Karpas-422 (cell line): ENCODE measurements around the gene HYAL2. TPM values are rescaled to one million over a fixed set of nuclear protein-coding genes. Genes with fewer than 3 reads are reported as not detected.
A peak's percentile ranks its signal among the peaks of the same experiment; 100 is the strongest.

Source experiments
- DNase-seq: peaks from one replicate; pipeline ENCODE4 v3.0.0-alpha.2; 2015
- H2AFZ ChIP-seq: fragments of 200-600 bp; sonication (generic); 2 replicates; pipeline ENCODE4 v1.6.1; 2014; ENCODE audit warnings: antibody characterized with exemption, low read length, mixed read lengths
- H3K27ac ChIP-seq: fragments of 200-600 bp; sonication (generic); 2 replicates; pipeline ENCODE4 v1.5.1; 2014; ENCODE audit warnings: mild to moderate bottlenecking, low read length, moderate library complexity
- H3K27me3 ChIP-seq: fragments of 200-600 bp; sonication (generic); 2 replicates; pipeline ENCODE4 v1.6.1; 2014; ENCODE audit warnings: low read length, mixed read lengths
- H3K36me3 ChIP-seq: fragments of 200-600 bp; sonication (generic); 2 replicates; pipeline ENCODE4 v1.6.1; 2014; ENCODE audit warnings: low read length, mixed read lengths; ENCODE audit not compliant: insufficient read depth
- H3K4me1 ChIP-seq: fragments of 200-600 bp; sonication (generic); 2 replicates; pipeline ENCODE4 v1.6.1; 2014; ENCODE audit warnings: mild to moderate bottlenecking, low read length, mixed read lengths
- H3K4me2 ChIP-seq: fragments of 200-600 bp; sonication (generic); 2 replicates; pipeline ENCODE4 v1.6.1; 2014; ENCODE audit warnings: low read length, low read depth, mild to moderate bottlenecking; ENCODE audit not compliant: poor library complexity, severe bottlenecking
- H3K4me3 ChIP-seq: fragments of 200-600 bp; sonication (generic); 2 replicates; pipeline ENCODE4 v1.5.1; 2014; ENCODE audit warnings: mild to moderate bottlenecking, antibody characterized with exemption, low read length, mixed read lengths
- H3K79me2 ChIP-seq: fragments of 200-600 bp; sonication (generic); 2 replicates; pipeline ENCODE4 v1.6.1; 2014; ENCODE audit warnings: mild to moderate bottlenecking, low read length, mixed read lengths
- H3K9ac ChIP-seq: fragments of 200-600 bp; sonication (generic); 2 replicates; pipeline ENCODE4 v1.6.0; 2014; ENCODE audit warnings: low read length
- H3K9me2 ChIP-seq: fragments of 200-600 bp; sonication (generic), shearing (Covaris generic); replicated peaks from 2 replicates; pipeline ENCODE4 v1.6.0; 2014; ENCODE audit warnings: mild to moderate bottlenecking, low read length, moderate library complexity; ENCODE audit not compliant: insufficient read depth
- H3K9me3 ChIP-seq: fragments of 300-700, 200-600 bp; sonication (generic); 2 replicates; pipeline ENCODE4 v1.6.1; 2014; ENCODE audit warnings: low read length, mixed read lengths
- H4K20me1 ChIP-seq: fragments of 200-600 bp; sonication (generic); 2 replicates; pipeline ENCODE4 v1.6.1; 2014; ENCODE audit warnings: mild to moderate bottlenecking, antibody characterized with exemption, low read length, low read depth; ENCODE audit not compliant: insufficient read depth
- total RNA-seq: library from RNA; depleted of rRNA; stranded (reverse); fragments of >200 nt; shearing (Covaris generic); gene quantifications from 2 replicates; pipeline ENCODE4 v1.2.3, GENCODE V29; 2014; ENCODE audit warnings: low replicate concordance; rRNA removed

Gene HYAL2, protein sequence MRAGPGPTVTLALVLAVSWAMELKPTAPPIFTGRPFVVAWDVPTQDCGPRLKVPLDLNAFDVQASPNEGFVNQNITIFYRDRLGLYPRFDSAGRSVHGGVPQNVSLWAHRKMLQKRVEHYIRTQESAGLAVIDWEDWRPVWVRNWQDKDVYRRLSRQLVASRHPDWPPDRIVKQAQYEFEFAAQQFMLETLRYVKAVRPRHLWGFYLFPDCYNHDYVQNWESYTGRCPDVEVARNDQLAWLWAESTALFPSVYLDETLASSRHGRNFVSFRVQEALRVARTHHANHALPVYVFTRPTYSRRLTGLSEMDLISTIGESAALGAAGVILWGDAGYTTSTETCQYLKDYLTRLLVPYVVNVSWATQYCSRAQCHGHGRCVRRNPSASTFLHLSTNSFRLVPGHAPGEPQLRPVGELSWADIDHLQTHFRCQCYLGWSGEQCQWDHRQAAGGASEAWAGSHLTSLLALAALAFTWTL
- total RNA-seq, result 12.8 and 22.5 TPM in 2 replicates

DNA sequence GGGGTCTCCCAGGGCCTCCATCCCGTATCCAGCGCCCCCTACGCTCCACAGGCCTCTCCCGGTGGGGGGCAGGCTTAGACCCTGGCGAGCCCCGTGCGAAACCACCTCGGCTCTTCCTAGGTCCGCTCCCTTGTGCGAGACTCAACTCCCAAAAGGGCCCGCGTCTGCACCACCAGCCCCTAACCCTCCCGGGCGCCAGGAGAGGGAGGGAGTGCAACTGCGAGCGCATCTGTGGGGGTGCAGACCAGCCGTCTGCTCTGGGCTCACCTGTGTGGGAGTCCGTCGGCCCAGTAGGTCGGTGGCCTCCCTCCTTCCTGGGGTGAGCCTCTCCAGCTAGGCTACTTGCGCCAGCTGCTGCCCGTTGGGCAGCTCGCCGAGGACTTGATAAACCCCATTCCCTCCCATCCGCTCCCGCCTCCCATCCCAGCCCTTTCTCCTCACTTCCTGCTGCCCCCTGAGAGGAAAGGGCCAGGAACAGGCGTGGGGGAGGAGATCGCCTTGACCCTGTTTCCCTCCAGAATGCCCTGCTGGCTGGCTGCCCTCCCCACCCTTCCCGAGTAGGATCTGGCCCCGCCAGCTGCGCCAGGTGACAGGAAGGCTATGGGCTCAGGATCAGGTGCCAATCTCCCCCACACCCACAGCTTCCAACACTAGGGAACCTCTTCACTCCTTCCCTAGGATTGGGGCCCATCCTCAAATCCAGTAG is at the start of gene HYAL2:
Gene HYAL2, minus strand, starts transcription at position 360 of the 706 bp plus-strand sequence. CDS start 2,256 bp downstream, outside the sequence.
- Histone ChIP-seq H3K9ac (peak within 1 kb of the TSS; percentile 91), H3K79me2 (peaks cover 37% of the 10 kb centered on the region), H2AFZ (peak within 1 kb of the TSS; percentile 59; the same call in 1 of the 2 replicates), H3K36me3 (peaks cover 9% of the 10 kb centered on the region; the same call in 1 of the 2 replicates), H3K4me2 (peak within 1 kb of the TSS; percentile 92), H3K9me2 (no peaks in the 10 kb centered on the region), H3K9me3 (no peaks in the 10 kb centered on the region), H3K27me3 (no peaks in the 10 kb centered on the region), H3K4me1 (peaks cover 29% of the 10 kb centered on the region), H3K4me3 (peak within 1 kb of the TSS; percentile 89), H3K27ac (peak within 1 kb of the TSS; percentile 67), H4K20me1 (peaks cover 6% of the 10 kb centered on the region; the same call in 1 of the 2 replicates)
- no peak for DNase-seq

DNA sequence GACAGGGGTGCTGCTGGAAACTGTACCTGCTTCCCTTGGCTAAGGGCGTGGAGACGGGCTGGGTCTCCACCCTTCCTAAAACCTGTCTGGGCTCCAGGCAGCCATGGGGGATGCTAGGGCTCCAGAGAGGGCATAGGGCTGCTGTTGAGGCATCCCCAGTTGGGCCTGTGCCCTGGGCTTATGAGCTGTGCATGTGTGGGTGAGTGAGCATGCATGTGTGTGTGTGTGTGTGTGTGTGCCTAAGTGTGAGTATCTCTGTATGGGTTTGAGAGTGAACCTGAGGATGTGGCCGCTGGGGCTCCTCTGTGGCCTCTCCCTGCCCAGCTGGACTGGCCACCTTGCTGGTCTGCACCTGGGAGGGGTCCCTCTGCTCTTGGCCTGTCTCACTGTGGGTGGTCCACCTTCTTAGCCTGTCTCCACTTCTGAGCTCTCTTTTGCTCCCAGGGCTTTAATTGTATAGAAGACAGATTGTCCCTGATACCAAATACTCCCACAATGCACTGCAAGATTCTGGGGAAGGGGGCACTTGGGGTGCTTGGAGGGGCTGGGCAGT is 48.7 kb upstream of the HYAL2 start:
- Histone ChIP-seq H2AFZ (no peak overlapping the region), H3K27me3 (no peaks in the 10 kb centered on the region), H3K79me2 (no peaks in the 10 kb centered on the region), H3K4me2 (no peak overlapping the region), H3K36me3 (no peaks in the 10 kb centered on the region), H3K9ac (no peak overlapping the region), H3K9me2 (no peaks in the 10 kb centered on the region), H4K20me1 (no peaks in the 10 kb centered on the region), H3K4me3 (no peak overlapping the region), H3K4me1 (no peaks in the 10 kb centered on the region), H3K27ac (no peak overlapping the region), H3K9me3 (no peaks in the 10 kb centered on the region)
- DNase-seq, result no peak

DNA sequence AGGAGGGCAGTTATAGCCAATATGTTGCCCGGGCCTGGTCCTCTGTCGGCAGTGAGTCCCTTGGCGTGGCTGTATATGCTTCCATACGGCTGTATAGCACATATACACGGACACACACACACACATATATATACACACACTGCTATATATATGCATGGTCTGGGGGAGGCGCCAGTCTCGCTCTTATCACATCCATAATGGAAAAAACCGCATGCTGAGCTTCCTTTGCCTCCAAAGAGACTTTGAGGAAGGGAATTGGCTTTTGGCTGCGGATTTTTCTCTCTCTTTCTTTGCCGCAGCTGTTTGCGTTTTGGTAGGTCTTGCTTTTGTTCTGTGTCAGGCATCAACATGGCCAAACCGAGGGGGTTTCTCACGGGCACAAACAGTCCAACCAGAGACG is 48.0 kb upstream of the HYAL2 start:
- H3K9ac ChIP-seq, result no peak overlapping the region
- no peak overlapping the region for H3K4me2 ChIP-seq

DNA sequence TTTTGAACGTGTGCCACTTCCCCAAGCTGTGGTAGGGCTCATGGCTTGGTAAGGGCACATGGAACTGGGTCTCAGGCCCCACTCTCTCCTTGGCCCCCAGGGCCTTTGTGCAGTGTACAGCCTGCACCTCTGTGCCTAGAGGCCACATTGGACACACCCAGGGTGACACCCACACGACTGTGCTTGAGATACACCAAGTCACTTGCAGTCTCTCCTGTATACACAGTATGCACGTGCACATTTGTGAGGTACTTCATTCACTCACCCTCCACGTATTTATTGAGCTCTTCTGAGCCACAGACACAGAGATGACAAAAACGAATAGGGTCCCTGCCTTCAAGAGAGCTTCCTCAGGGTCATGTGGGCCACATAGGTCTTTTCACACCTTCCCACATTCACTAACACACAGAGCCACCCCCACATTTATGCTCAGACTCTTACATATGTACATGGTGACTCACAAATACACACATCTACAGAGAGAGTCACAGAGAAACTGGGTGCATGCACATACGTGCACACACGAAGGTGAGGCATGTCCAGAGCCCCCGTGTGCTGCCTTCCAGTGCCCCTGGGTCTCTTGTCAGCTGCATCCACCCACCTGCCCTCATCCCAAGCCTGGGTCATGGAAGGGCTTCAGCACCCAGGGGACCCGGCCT is 46.6 kb upstream of the HYAL2 start:
- Histone ChIP-seq H3K79me2 (no peaks in the 10 kb centered on the region), H3K9ac (no peak overlapping the region), H3K27me3 (no peaks in the 10 kb centered on the region), H3K36me3 (no peaks in the 10 kb centered on the region), H3K9me3 (no peaks in the 10 kb centered on the region), H3K27ac (no peak overlapping the region), H3K4me3 (no peak overlapping the region), H2AFZ (no peak overlapping the region), H3K4me1 (peaks cover 5% of the 10 kb centered on the region), H4K20me1 (no peaks in the 10 kb centered on the region), H3K4me2 (no peak overlapping the region), H3K9me2 (no peaks in the 10 kb centered on the region)
- no peak for DNase-seq

More for the DNA sequence above, 48.0 kb upstream of the HYAL2 start:
- Histone ChIP-seq H3K27me3 (no peaks in the 10 kb centered on the region), H3K9me2 (no peaks in the 10 kb centered on the region), H3K79me2 (no peaks in the 10 kb centered on the region), H4K20me1 (no peaks in the 10 kb centered on the region), H2AFZ (no peak overlapping the region), H3K4me1 (peaks cover 1% of the 10 kb centered on the region; the same call in 1 of the 2 replicates), H3K27ac (no peak overlapping the region), H3K36me3 (no peaks in the 10 kb centered on the region), H3K9me3 (no peaks in the 10 kb centered on the region), H3K4me3 (no peak overlapping the region)
- peak; percentile 56 for DNase-seq

DNA sequence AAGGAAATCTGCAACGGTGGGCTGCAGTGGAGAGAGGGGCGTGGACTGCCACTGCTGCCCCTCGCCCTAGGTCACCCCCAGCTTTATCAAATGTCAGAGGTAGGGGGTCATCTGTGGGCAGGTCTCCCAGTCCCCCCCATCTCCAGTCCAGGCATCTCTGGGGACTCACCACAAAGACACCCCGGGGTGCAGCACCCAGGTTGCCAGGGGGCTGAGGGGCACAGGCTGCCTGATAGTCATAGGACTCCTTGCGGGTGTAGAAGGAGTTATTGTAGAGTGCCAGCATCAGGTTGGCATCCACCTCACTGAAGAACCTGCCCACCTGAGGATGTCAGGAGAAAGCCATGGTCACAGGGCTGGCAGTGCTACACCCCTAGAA is 43.3 kb upstream of the HYAL2 start:
- no peaks in the 10 kb centered on the region for H3K9me2 ChIP-seq
- no peaks in the 10 kb centered on the region for H3K9me3 ChIP-seq
- no peak for DNase-seq
- H3K4me2 ChIP-seq, result peak overlapping the region; percentile 53
- 0 out of 2 replicates have a peak overlapping the region, but pooled peaks have one; percentile 50 for H3K9ac ChIP-seq
- peaks cover 5% of the 10 kb centered on the region for H3K4me1 ChIP-seq
- H2AFZ ChIP-seq, result no peak overlapping the region
- no peaks in the 10 kb centered on the region for H3K79me2 ChIP-seq
- no peak overlapping the region for H3K27ac ChIP-seq
- H3K4me3 ChIP-seq, result no peak overlapping the region
- no peaks in the 10 kb centered on the region for H3K36me3 ChIP-seq
- no peaks in the 10 kb centered on the region for H3K27me3 ChIP-seq
- no peaks in the 10 kb centered on the region for H4K20me1 ChIP-seq

DNA sequence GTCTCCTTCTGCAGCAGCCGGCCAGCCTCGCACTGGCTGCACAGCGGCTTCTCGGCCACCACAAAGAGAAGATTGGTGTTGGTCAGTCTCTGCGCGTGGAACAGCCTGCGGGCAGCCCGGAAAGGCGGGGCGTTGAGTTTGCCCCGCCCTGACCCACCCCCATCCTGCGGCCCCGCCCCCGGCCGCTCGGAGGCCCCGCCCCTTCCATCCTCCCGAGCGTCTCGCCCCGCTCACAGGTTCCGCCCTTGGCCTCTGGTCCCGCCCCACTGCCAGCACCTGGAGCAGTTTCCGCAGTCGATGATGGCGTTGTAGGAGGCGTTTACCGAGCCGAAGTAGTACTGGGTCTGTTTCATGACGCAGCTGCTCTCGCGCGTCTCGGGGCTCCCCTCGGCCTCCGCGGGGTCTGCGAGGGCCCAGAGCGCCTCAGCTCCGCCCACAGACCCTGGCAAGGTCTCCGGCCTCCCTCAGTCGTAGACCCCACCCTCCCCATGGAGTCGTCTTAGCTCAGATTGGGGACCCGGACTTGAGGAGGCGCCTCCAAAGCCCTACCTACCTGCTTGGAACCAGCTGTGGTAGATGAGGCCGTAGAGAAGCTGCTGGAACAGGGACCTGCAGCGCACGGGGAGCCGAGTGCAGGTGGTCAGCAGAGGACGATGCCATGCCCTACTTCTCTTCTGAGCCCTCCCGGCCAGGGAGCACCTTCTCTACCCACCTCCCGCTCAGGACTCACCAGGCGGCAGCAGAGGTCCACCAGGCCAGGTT is 42.7 kb upstream of the HYAL2 start:
- Histone ChIP-seq H2AFZ (no peak overlapping the region; the same call in 1 of the 2 replicates), H3K4me3 (peak overlapping the region; percentile 51; the same call in 1 of the 2 replicates), H3K27ac (no peak overlapping the region), H4K20me1 (no peaks in the 10 kb centered on the region), H3K27me3 (no peaks in the 10 kb centered on the region), H3K36me3 (no peaks in the 10 kb centered on the region), H3K9me2 (no peaks in the 10 kb centered on the region), H3K79me2 (no peaks in the 10 kb centered on the region), H3K4me1 (peaks cover 5% of the 10 kb centered on the region), H3K9me3 (no peaks in the 10 kb centered on the region), H3K9ac (peak overlapping the region; percentile 50; the same call in 1 of the 2 replicates), H3K4me2 (peak overlapping the region; percentile 53)
- DNase-seq, result peak; percentile 91

DNA sequence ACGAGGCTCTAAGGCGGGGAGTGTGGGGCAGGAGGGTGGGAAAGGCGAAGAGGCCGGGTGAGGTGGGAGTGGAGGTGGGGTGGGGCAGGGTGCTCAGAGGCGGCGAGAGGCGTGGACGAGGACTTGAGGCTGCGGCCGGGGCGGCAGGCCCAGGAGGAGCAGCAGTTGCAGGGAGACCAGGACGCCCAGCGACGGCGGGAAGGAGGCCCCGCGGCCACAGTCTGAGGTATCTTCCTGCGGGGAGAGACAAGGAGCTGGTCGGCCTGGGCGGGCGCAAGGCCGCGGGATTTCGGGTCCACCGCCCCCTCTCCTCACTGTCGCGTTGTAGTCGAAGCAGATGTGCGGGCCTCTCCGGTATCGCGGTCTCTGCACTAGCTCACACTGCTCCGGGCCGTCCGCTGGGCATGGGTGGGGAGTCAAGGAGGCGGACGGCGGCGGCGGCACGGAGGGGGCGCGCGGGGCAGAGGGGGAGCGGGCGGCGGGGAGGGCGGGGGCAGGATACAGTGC is 42.1 kb upstream of the HYAL2 start:
- H3K9me2 ChIP-seq, result no peaks in the 10 kb centered on the region
- H3K4me2 ChIP-seq, result no peak overlapping the region
- H3K79me2 ChIP-seq, result no peaks in the 10 kb centered on the region
- no peak overlapping the region for H3K27ac ChIP-seq
- no peak overlapping the region for H3K4me3 ChIP-seq
- no peak overlapping the region for H2AFZ ChIP-seq
- H3K27me3 ChIP-seq, result no peaks in the 10 kb centered on the region
- DNase-seq, result no peak
- H3K4me1 ChIP-seq, result peaks cover 12% of the 10 kb centered on the region
- no peak overlapping the region for H3K9ac ChIP-seq
- H3K36me3 ChIP-seq, result no peaks in the 10 kb centered on the region
- no peaks in the 10 kb centered on the region for H4K20me1 ChIP-seq
- no peaks in the 10 kb centered on the region for H3K9me3 ChIP-seq
